HepG2 (cell line): ENCODE results near the gene EWSR1. TPM values are rescaled to one million over a fixed set of nuclear protein-coding genes. Genes with fewer than 3 reads are reported as not detected.

Source experiments
- ADNP ChIP-seq: sonication (generic); formaldehyde crosslinking; IDR thresholded peaks from 2 replicates; pipeline ENCODE4 v1.4.0; 2020; ENCODE audit warnings: missing genetic modification reagents
- CREB3 ChIP-seq: sonication (generic); formaldehyde crosslinking; IDR thresholded peaks from 2 replicates; pipeline ENCODE4 v1.5.0; 2020; ENCODE audit warnings: missing genetic modification reagents
- DNMT3B ChIP-seq: conservative IDR thresholded peaks from 2 replicates; pipeline ENCODE4 v1.6.1; 2016; ENCODE audit warnings: missing biosample characterization, control low read depth
- GTF3A ChIP-seq: sonication (generic); formaldehyde crosslinking; conservative IDR thresholded peaks from 2 replicates; pipeline ENCODE4 v1.4.0; 2020; ENCODE audit warnings: mild to moderate bottlenecking, missing genetic modification reagents
- LBX2 ChIP-seq: sonication (generic); formaldehyde crosslinking; IDR thresholded peaks from 2 replicates; pipeline ENCODE4 v1.5.0; 2020; ENCODE audit warnings: missing genetic modification reagents, mild to moderate bottlenecking, borderline replicate concordance
- MIER3 ChIP-seq: IDR thresholded peaks from 2 replicates; pipeline ENCODE4 v1.6.1; 2016; ENCODE audit warnings: missing compliant biosample characterization, borderline replicate concordance
- NAIF1 ChIP-seq: sonication (generic); formaldehyde crosslinking; IDR thresholded peaks from 2 replicates; pipeline ENCODE4 v1.5.0; 2020; ENCODE audit warnings: mild to moderate bottlenecking, missing genetic modification reagents, borderline replicate concordance
- NR2F1 ChIP-seq, 2 experiments: fragments of 450-650 bp in 1 of 2; formaldehyde crosslinking in 1 of 2; IDR thresholded peaks; 2 replicates each; pipeline versions ENCODE4 v1.5.0 to v1.6.1; 2016 to 2020; ENCODE audit warnings: mild to moderate bottlenecking in 1 of 2, missing compliant biosample characterization in 1 of 2, missing genetic modification reagents in 1 of 2, moderate library complexity in 1 of 2
- POGZ ChIP-seq: sonication (generic); formaldehyde crosslinking; IDR thresholded peaks from 2 replicates; pipeline ENCODE4 v1.4.0; 2020; ENCODE audit warnings: mild to moderate bottlenecking, missing genetic modification reagents
- POLR2A ChIP-seq, 2 experiments: IDR thresholded peaks; 2 replicates each; pipeline ENCODE4 v1.6.1; 2011; ENCODE audit warnings: low read depth in 2 of 2, low read length in 2 of 2, mild to moderate bottlenecking in 1 of 2, moderate library complexity in 1 of 2; ENCODE audit not compliant: insufficient read depth in 1 of 2
- RFXAP ChIP-seq: sonication (generic); formaldehyde crosslinking; IDR thresholded peaks from 2 replicates; pipeline ENCODE4 v1.4.0; 2020; ENCODE audit warnings: missing genetic modification reagents, borderline replicate concordance
- SATB2 ChIP-seq: sonication (generic); formaldehyde crosslinking; IDR thresholded peaks from 2 replicates; pipeline ENCODE4 v1.5.0; 2020; ENCODE audit warnings: missing genetic modification reagents
- TSC22D2 ChIP-seq: sonication (generic); formaldehyde crosslinking; IDR thresholded peaks from 2 replicates; pipeline ENCODE4 v1.5.1; 2020; ENCODE audit warnings: missing genetic modification reagents, mild to moderate bottlenecking, borderline replicate concordance
- ZFP41 ChIP-seq: sonication (generic); formaldehyde crosslinking; IDR thresholded peaks from 2 replicates; pipeline ENCODE4 v1.4.0; 2020; ENCODE audit warnings: mild to moderate bottlenecking, missing genetic modification reagents, borderline replicate concordance
- ZFX ChIP-seq: sonication (generic); formaldehyde crosslinking; IDR thresholded peaks from 2 replicates; pipeline ENCODE4 v1.4.0; 2020; ENCODE audit warnings: mild to moderate bottlenecking, low read depth, missing genetic modification reagents, moderate library complexity
- ZNF256 ChIP-seq: sonication (generic); formaldehyde crosslinking; conservative IDR thresholded peaks from 2 replicates; pipeline ENCODE4 v1.4.0; 2020; ENCODE audit warnings: missing genetic modification reagents
- ZNF260 ChIP-seq: sonication (generic); formaldehyde crosslinking; IDR thresholded peaks from 2 replicates; pipeline ENCODE4 v1.4.0; 2020; ENCODE audit warnings: missing genetic modification reagents, low read depth, mild to moderate bottlenecking, borderline replicate concordance
- ZNF329 ChIP-seq: sonication (generic); formaldehyde crosslinking; IDR thresholded peaks from 2 replicates; pipeline ENCODE4 v1.9.0; 2021; ENCODE audit warnings: low read depth, mild to moderate bottlenecking, missing genetic modification reagents
- ZNF331 ChIP-seq: sonication (generic); formaldehyde crosslinking; IDR thresholded peaks from 2 replicates; pipeline ENCODE4 v1.4.0; 2020; ENCODE audit warnings: missing genetic modification reagents
- ZNF510 ChIP-seq: sonication (generic); formaldehyde crosslinking; IDR thresholded peaks from 2 replicates; pipeline ENCODE4 v1.4.0; 2020; ENCODE audit warnings: low read depth, mild to moderate bottlenecking, missing genetic modification reagents
- ZNF773 ChIP-seq: sonication (generic); formaldehyde crosslinking; IDR thresholded peaks from 2 replicates; pipeline ENCODE4 v1.4.0; 2020; ENCODE audit warnings: missing genetic modification reagents, borderline replicate concordance
- ZSCAN12 ChIP-seq: sonication (generic); formaldehyde crosslinking; IDR thresholded peaks from 2 replicates; pipeline ENCODE4 v1.9.0; 2021; ENCODE audit warnings: mild to moderate bottlenecking, missing genetic modification reagents
- polyA plus RNA-seq, 8 experiments: library from polyadenylated mRNA; depleted of rRNA in 3 of 8; stranded (reverse) in 7 of 8; unstranded in 1 of 8; fragments of >200 nt; fragmentation: Illumina TruSeq in 4 of 8; extraction: Trizol in 4 of 8; gene quantifications; 2 replicates each; pipeline versions ENCODE4 v1.2.1 to v1.2.3, GENCODE V29; 2011 to 2016; ENCODE audit warnings: low read depth in 4 of 8, missing spikeins in 1 of 8, mixed read lengths in 1 of 8; ENCODE audit not compliant: insufficient read depth in 1 of 8
- total RNA-seq, 5 experiments: library from RNA; depleted of rRNA; stranded (reverse); fragments of >200 nt; fragmentation: Illumina TruSeq; extraction: Trizol; gene quantifications; 2 replicates each; pipeline ENCODE4 v1.2.3, GENCODE V29; 2016; ENCODE audit warnings: low read depth in 1 of 5
- TF ChIP-seq, protein P1 (sequence below): IDR thresholded peaks from 2 replicates; pipeline ENCODE4 v1.6.1; 2012; ENCODE audit warnings: low read depth, low read length, improper control_type of control experiment
- TF ChIP-seq, protein P2 (sequence below): sonication (generic); formaldehyde crosslinking; IDR thresholded peaks from 2 replicates; pipeline ENCODE4 v1.4.0; 2020; ENCODE audit warnings: missing genetic modification reagents

EWSR1 gene
- total and polyA plus RNA-seq, 2 of the 13 experiments (the other 11 are each of a cell fraction or from before 2014, with no cell fraction given) = 211 to 326 TPM

- TF ChIP-seq POGZ (no peak), MIER3 (CRISPR knock-in tag) (no peak), NR2F1 (CRISPR knock-in tag; IDR thresholded peaks at IDR 0.05) (no peak), POLR2A (IDR thresholded peaks at IDR 0.05; ENCODE audit: insufficient read depth in 1 of 2, low read depth in 2 of 2, low read length in 2 of 2) (no peak), ZNF773 (CRISPR knock-in tag) (no peak), ZNF329 (CRISPR knock-in tag) (no peak), ZFP41 (CRISPR knock-in tag) (no peak), ZFX (CRISPR knock-in tag) (0 out of 2 replicates have a peak, but pooled peaks have one; percentile 20), DNMT3B (CRISPR knock-in tag) (no peak), ZNF331 (CRISPR knock-in tag) (no peak), GTF3A (CRISPR knock-in tag) (no peak), ZSCAN12 (CRISPR knock-in tag) (no peak), ZNF260 (CRISPR knock-in tag) (no peak), SATB2 (CRISPR knock-in tag) (no peak), ADNP (CRISPR knock-in tag) (no peak), LBX2 (CRISPR knock-in tag) (no peak), TSC22D2 (CRISPR knock-in tag) (0 out of 2 replicates have a peak, but pooled peaks have one; percentile 29), CREB3 (CRISPR knock-in tag) (no peak), ZNF256 (CRISPR knock-in tag) (0 out of 2 replicates have a peak, but pooled peaks have one; percentile 15), NAIF1 (no peak), ZNF510 (CRISPR knock-in tag) (no peak), RFXAP (CRISPR knock-in tag) (no peak)
- TF ChIP-seq, protein P1, sequence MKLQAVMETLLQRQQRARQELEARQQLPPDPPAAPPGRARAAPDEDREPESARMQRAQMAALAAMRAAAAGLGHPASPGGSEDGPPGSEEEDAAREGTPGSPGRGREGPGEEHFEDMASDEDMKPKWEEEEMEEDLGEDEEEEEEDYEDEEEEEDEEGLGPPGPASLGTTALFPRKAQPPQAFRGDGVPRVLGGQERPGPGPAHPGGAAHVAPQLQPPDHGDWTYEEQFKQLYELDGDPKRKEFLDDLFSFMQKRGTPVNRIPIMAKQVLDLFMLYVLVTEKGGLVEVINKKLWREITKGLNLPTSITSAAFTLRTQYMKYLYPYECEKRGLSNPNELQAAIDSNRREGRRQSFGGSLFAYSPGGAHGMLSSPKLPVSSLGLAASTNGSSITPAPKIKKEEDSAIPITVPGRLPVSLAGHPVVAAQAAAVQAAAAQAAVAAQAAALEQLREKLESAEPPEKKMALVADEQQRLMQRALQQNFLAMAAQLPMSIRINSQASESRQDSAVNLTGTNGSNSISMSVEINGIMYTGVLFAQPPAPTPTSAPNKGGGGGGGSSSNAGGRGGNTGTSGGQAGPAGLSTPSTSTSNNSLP = no peak
- TF ChIP-seq, protein P2, sequence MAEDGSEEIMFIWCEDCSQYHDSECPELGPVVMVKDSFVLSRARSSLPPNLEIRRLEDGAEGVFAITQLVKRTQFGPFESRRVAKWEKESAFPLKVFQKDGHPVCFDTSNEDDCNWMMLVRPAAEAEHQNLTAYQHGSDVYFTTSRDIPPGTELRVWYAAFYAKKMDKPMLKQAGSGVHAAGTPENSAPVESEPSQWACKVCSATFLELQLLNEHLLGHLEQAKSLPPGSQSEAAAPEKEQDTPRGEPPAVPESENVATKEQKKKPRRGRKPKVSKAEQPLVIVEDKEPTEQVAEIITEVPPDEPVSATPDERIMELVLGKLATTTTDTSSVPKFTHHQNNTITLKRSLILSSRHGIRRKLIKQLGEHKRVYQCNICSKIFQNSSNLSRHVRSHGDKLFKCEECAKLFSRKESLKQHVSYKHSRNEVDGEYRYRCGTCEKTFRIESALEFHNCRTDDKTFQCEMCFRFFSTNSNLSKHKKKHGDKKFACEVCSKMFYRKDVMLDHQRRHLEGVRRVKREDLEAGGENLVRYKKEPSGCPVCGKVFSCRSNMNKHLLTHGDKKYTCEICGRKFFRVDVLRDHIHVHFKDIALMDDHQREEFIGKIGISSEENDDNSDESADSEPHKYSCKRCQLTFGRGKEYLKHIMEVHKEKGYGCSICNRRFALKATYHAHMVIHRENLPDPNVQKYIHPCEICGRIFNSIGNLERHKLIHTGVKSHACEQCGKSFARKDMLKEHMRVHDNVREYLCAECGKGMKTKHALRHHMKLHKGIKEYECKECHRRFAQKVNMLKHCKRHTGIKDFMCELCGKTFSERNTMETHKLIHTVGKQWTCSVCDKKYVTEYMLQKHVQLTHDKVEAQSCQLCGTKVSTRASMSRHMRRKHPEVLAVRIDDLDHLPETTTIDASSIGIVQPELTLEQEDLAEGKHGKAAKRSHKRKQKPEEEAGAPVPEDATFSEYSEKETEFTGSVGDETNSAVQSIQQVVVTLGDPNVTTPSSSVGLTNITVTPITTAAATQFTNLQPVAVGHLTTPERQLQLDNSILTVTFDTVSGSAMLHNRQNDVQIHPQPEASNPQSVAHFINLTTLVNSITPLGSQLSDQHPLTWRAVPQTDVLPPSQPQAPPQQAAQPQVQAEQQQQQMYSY = no peak
Observed at GRCh38 chr22:29219881-29220670, 48.0 kb upstream of the EWSR1 start (continued).
